Measurements from ENCODE around the gene RARA.
A peak's percentile ranks its signal among the peaks of the same experiment; 100 is the strongest.

Gene RARA

GRCh38 chr17:40312131-40312731 lies 3.3 kb downstream of the RARA start:
- TF ChIP-seq CTCF (conservative IDR thresholded peaks at IDR 0.05; ENCODE audit: low read depth, low read length): no peak
- H3K79me2 ChIP-seq (ENCODE audit: insufficient read depth, low read depth): peaks cover 4% of the 10 kb centered on the region; the same call in 1 of the 2 replicates
- H3K4me2 ChIP-seq: peak overlapping the region; percentile 91
- H3K27me3 ChIP-seq (ENCODE audit: insufficient read depth, low read depth): no peaks in the 10 kb centered on the region
- H3K9ac ChIP-seq: peak overlapping the region; percentile 45; the same call in 1 of the 2 replicates
- H3K36me3 ChIP-seq (ENCODE audit: insufficient read depth): no peaks in the 10 kb centered on the region
- H4K20me1 ChIP-seq (ENCODE audit: insufficient read depth): no peaks in the 10 kb centered on the region
- H3K4me1 ChIP-seq (ENCODE audit: low read depth, poor library complexity, severe bottlenecking): peaks cover 99% of the 10 kb centered on the region
- H3K27ac ChIP-seq: peak overlapping the region; percentile 79
- H3K4me3 ChIP-seq (IDR thresholded peaks at IDR 0.05; ENCODE audit: insufficient read depth, low read depth, low read length): no peak overlapping the region
- no peak overlapping the region; the same call in 1 of the 2 replicates for H2AFZ ChIP-seq (ENCODE audit: low read depth)

DNA sequence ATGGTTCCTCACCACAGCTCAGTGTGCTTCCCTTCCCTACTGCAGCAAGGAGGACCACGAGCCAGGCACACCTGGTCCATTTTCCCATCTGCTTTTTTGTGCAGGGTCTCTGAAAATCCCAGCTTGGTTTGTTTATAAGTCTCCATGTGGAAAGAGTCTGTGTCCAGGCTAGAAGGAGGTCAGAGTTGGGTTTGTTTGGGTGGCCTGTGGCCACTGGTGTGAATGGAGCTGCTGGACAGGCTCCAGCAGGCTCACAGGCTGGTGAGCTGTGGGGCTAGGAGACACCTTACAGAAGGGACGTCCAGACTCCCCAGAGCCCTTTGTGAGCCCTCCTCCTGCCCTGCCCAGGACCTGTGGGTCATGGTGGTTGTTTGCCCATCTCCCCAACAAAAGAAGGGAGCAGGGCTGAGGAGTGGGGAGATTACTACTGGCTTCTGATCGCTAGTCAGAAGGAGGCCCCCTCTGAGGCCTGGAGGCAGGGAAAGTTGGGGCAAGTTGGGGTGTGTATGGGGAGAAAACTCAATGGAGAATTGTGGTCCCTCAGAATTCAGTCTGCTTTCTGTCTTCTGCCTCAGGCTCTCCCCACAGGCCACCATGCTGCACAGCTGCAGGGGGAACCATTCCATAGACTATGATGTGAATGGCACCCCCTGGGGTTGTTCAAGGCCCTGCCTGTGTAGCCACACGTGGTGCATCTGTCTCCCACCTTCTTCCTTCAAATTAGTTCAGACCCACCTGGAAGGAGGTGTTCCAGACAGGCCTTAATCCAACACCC lies 4.1 kb downstream of the RARA start:
- peaks cover 96% of the 10 kb centered on the region for H3K4me1 ChIP-seq (ENCODE audit: low read depth, poor library complexity, severe bottlenecking)
- peaks cover 8% of the 10 kb centered on the region for H3K79me2 ChIP-seq (ENCODE audit: insufficient read depth, low read depth)
- H2AFZ ChIP-seq (ENCODE audit: low read depth): no peak overlapping the region
- no peaks in the 10 kb centered on the region for H3K36me3 ChIP-seq (ENCODE audit: insufficient read depth)
- TF ChIP-seq CTCF (conservative IDR thresholded peaks at IDR 0.05; ENCODE audit: low read depth, low read length): no peak
- no peaks in the 10 kb centered on the region for H3K27me3 ChIP-seq (ENCODE audit: insufficient read depth, low read depth)
- no peak overlapping the region for H3K4me3 ChIP-seq (IDR thresholded peaks at IDR 0.05; ENCODE audit: insufficient read depth, low read depth, low read length)
- peak overlapping the region; percentile 79 for H3K27ac ChIP-seq
- peak overlapping the region; percentile 91 for H3K4me2 ChIP-seq
- H3K9ac ChIP-seq: 0 out of 2 replicates have a peak overlapping the region, but pooled peaks have one; percentile 45
- H4K20me1 ChIP-seq (ENCODE audit: insufficient read depth): no peaks in the 10 kb centered on the region

DNA sequence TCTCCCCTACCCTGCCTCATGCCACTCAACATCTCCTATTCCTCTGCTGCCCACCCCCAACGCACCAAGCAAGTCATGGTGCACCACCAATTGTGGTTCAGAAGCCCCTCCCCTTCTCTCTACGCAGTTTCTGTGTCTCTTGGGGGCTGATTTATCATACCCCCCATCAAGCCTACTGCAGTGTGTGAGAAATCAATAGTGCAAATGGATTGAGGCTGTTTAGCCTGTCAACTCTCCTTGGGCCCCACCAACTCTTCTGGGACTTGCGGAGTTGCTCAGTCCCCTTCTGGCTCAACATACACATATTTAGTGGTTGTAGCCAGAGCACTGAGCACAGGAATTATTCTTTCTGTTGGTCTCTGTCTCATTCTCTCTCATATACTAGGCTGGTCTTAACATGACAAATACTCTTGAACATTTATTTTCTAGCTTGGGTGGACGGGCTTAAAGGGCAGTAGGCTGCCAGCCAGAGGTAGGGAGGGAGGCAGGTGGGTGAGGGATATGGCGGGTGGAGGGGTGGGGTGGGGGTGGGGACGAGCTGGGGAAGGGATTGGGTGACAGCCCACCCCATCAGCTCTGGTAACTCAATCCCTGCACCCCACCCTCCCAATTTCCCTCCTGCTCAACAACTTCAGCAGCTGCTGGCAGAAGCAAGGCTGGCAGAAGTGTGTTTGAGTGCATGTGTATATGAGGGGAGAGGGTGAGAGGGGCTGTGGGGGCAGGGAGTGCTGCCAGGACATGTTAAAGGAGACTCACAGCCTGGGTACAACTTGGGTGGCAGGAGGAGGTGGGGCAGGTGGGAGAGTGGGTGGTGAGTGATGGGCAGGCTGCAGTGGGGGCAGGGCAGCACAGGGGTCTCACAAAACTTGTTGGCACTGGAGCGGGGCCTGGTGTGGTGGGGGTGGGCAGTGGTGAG lies 4.9 kb downstream of the RARA start:
- Histone ChIP-seq H3K79me2 (ENCODE audit: insufficient read depth, low read depth) (peaks cover 17% of the 10 kb centered on the region), H3K4me1 (ENCODE audit: low read depth, poor library complexity, severe bottlenecking) (peaks cover 88% of the 10 kb centered on the region), H3K4me2 (peak overlapping the region; percentile 91), H4K20me1 (ENCODE audit: insufficient read depth) (no peaks in the 10 kb centered on the region), H3K27me3 (ENCODE audit: insufficient read depth, low read depth) (no peaks in the 10 kb centered on the region), H3K9ac (0 out of 2 replicates have a peak overlapping the region, but pooled peaks have one; percentile 4), H3K27ac (peak overlapping the region; percentile 79; the same call in 1 of the 2 replicates), H3K4me3 (IDR thresholded peaks at IDR 0.05; ENCODE audit: insufficient read depth, low read depth, low read length) (no peak overlapping the region), H2AFZ (ENCODE audit: low read depth) (no peak overlapping the region), H3K36me3 (ENCODE audit: insufficient read depth) (no peaks in the 10 kb centered on the region)
- no peak for TF ChIP-seq CTCF (conservative IDR thresholded peaks at IDR 0.05; ENCODE audit: low read depth, low read length)

DNA sequence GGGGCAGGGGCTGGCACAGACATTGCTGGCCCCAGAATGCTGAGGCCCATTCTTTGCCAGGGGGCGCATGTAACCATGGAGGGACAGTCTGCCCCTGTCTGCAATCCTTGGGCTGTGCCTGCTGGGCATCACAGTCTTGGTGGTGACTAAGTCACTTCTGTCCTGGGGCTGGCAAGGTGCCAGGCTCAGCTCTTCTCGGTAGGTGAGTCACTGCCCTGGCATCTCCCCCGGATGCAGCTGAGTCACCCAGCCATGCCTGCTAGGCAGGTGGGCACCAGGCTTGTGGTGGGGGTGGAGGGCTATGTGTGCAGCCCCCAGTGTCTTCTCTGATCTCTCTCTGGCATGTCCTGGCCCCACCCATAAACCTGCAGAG lies 5.6 kb downstream of the RARA start:
- Histone ChIP-seq H3K27me3 (ENCODE audit: insufficient read depth, low read depth) (no peaks in the 10 kb centered on the region), H2AFZ (ENCODE audit: low read depth) (no peak overlapping the region), H3K9ac (0 out of 2 replicates have a peak overlapping the region, but pooled peaks have one; percentile 4), H3K79me2 (ENCODE audit: insufficient read depth, low read depth) (peaks cover 23% of the 10 kb centered on the region), H4K20me1 (ENCODE audit: insufficient read depth) (no peaks in the 10 kb centered on the region), H3K4me3 (IDR thresholded peaks at IDR 0.05; ENCODE audit: insufficient read depth, low read depth, low read length) (no peak overlapping the region), H3K36me3 (ENCODE audit: insufficient read depth) (no peaks in the 10 kb centered on the region), H3K27ac (peak overlapping the region; percentile 24; the same call in 1 of the 2 replicates), H3K4me2 (peak overlapping the region; percentile 70), H3K4me1 (ENCODE audit: low read depth, poor library complexity, severe bottlenecking) (peaks cover 81% of the 10 kb centered on the region)
- TF ChIP-seq CTCF (conservative IDR thresholded peaks at IDR 0.05; ENCODE audit: low read depth, low read length): no peak

Measured in KMS-11 (cell line).